Activated effector memory CD4-positive, alpha-beta T cell treated with Interleukin-2 at 50 U/mL for 16 hours (primary cell): ENCODE measurements around the gene NPAS3.

Experiments
- DNase-seq: peaks from one replicate; pipeline ENCODE4 v3.0.0-alpha.2; 2020

Gene NPAS3

DNA sequence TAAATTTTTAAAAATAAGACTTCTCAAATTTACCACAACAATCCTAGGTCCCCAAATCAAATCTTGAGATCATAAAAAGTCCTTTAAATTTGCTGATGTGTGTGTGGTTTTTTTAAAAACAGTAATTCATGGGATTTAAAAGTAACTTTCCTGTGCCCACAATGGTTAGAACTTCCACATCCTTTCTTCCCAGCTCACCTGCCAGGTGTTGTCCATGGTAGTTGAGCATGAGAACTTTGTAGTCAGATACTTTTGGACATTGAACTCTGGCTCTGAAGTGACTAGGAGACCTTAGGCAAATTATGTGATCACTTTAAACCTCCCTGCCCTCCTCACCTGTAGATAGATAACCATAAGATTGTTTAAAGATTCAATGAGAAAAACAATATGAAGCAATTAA is 253.2 kb downstream of the NPAS3 start:
- DNase-seq = no peak

GRCh38 chr14:33194551-33194950 is 255.9 kb downstream of the NPAS3 start:
- DNase-seq = no peak

GRCh38 chr14:33198684-33199083 is 260.0 kb downstream of the NPAS3 start:
- no peak for DNase-seq

GRCh38 chr14:33201116-33201515 is 262.4 kb downstream of the NPAS3 start:
- no peak for DNase-seq

DNA sequence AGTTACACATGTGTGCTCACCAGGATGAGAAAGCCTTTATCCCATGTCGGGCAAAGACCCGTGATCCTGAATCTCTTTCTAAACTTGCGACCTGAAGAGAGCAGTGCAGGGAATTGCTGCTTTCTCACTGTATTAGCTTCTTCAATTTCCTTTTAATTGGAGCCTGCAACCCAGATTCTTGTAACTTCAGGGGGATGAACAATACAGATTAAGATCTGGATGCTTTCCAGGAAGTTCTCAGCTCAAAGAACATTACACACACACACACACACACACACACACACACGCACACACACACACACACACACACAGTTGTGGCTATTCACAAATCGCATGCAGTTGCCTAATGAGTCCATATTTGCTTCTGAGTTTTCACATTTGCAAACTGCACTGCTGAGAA is 268.3 kb downstream of the NPAS3 start:
- no peak for DNase-seq

DNA sequence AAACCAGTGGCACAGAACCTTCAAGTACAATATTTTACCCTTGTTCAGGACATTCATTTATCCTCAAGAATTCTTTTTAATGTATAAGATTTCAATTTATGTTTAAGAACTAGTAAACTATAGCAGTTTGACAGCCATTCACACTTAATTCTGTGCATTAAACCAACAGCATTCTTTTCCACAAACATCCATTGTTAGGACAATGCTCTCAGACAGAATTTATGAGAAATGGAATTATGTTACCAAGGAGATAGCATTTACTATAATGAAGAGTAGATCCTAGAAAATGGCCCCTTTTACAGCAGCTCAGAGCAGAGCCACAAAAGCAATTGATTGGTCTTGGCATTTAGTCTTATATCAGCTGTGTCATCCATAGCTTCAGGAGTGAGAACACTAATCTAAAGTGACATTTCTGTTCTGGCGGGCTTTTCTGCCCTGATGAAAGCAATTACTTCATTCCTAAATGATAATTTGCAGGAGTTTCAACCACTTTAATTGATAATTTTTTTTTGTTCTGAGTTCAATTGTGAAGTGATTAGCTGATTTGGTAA is 268.9 kb downstream of the NPAS3 start:
- DNase-seq = no peak

- no peak for DNase-seq
These were observed 271.6 kb downstream of the NPAS3 start for GRCh38 chr14:33210311-33210710.

DNA sequence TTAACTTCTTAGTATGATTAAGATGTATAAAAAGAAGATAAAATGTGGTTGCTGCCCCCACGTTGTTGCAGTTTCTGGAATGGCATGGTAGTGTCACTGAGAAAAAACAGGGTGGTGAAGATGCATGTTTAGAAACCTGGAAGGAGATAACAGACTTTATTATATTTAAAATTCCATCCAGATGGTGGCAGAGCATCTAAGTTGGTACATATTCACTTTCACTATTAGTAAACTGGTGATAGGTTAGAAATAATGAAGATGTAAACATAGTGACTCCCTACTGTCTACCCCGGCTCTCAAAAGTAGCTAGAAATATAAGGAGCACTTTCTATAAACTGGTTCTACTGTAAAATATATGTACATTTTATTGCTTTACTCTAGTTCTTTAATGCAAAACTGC is 279.3 kb downstream of the NPAS3 start:
- no peak for DNase-seq

- DNase-seq = no peak
These were observed 281.3 kb downstream of the NPAS3 start for GRCh38 chr14:33219957-33220356.

DNA sequence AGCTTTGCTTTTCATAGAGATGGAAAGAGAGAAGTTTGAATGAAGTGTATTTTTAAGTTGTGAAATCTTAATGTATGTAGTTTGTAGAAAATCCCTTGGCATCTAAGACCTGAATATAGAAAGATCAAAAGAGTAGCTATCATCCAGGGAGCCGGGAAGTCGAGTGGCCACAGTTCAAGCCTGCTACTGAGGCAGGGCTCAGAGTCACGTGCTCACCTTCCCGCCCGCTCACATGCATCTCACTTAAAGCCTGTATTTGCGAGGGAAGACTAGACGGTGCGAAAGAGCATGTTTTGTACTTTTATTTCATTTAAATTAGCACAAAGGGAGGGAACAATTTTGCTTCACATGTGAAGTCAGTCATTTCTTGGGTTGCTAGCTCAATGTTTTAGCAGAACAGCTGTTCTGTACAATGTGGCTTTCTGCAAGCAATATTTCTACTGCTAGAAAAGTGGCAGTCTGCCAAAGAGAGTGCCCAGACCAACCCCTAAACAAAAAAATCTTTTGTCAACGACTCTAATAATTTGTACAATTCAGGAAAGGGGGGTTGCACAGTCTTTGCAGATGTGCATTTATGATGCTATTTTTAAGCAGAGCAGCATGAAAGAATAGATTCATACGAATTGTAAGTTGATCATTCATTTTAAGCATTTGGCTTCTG is 290.7 kb downstream of the NPAS3 start:
- DNase-seq = no peak

- DNase-seq = no peak
These were observed 291.3 kb downstream of the NPAS3 start for GRCh38 chr14:33230021-33230420.

DNA sequence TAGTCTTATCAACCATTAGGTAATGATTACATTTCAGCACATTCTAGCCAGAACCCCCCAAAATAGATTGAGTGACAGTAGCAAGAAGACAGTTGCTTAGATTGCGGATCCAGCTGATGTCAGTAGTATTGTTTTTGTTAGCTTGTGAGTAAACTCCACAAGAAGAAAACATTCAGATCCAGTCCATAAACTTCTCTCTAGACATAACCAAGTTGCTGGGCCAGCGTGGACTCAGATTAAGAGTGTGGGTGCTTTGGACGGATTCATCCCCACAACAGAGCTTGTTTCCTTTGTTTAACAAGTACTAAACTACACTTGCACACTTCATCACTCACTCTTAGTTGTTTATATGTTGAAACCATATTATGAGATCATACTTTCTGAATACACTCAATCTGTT is 293.4 kb downstream of the NPAS3 start:
- no peak for DNase-seq

DNA sequence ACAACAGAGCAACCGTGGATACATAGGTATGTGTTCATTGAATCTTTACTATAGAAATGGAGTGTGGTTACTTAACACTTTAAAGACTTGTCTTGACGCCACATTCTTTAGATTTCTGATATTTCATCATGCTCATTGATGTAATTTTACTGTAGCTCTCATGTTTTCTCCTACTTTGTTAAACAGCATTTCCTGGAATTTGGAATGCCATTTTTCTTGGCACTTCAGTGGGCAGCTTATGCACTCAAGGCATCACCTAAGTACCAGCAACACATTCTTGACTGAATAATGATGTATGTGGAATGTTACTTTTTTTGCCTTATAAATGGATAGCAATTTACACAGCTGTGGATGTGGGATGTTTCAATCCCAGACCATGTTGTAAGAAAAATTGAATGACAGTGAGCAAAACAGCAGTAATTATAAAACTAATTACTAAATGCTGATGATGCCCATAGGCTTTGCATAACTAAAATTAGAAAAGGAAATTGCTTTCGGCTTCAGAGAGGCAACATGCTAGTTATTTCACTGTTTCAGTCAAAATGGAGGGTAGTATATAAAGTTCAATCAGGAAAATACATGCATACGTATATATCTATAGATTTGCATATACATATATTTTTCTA is 298.5 kb downstream of the NPAS3 start:
- DNase-seq = no peak

DNA sequence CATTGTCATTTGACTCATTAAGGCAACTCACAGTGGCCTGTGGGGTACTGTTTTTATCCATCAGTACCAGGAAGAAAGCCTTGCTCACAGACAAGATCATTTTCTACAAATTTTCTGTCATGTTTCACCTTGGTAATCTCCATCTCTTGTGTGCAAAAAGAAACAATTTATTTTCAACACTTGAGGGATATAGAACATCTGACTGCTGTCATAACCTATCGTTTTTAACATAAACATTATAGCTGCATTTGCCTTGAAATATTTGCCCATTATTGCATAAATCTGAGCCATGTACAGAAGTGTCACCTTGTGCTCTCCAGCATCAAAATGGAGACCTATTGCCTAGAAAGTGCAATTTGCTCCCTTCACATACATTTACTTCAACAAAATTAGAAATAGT is 300.8 kb downstream of the NPAS3 start:
- no peak for DNase-seq

GRCh38 chr14:33240466-33240865 is 301.8 kb downstream of the NPAS3 start:
- no peak for DNase-seq

DNA sequence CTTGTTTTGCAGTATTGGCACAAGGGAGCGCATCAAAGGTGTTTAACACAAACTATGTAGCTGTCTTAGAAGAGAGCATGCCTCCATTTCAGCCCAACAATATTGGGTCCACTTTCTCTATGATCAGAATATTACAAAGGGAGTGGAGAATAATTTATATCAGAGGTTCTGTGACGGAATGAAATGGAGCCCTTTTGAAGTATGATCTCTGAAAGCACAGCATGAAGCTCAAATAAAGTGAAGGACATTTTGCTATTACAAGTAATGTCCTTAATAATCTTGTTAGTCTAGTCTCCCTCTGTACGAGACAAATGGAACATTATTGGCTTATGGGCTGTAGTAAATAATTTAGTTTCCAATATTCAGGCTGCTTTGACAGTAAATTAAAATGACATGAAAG is 302.7 kb downstream of the NPAS3 start:
- DNase-seq = no peak

- DNase-seq = no peak
These were observed 310.6 kb downstream of the NPAS3 start for GRCh38 chr14:33249233-33249820.

DNA sequence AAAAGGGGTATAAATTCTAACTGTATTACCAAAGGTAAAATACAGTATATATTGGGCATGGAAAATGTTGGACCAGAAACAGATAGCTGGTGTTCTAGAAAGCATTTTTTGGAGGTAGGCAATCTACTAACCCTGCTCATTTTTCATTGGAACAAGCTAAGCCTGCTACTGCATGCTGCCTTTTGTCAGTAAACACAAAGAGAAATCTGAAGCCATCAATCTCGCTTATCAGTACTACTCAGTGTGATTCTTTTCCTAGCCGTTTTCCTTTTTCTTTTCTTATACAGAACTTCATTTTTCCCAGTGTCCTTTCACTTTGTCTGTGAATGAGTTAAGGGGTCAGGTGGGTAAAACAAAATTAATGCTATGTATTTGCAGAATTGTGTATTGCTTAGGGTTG is 312.3 kb downstream of the NPAS3 start:
- DNase-seq = no peak

DNA sequence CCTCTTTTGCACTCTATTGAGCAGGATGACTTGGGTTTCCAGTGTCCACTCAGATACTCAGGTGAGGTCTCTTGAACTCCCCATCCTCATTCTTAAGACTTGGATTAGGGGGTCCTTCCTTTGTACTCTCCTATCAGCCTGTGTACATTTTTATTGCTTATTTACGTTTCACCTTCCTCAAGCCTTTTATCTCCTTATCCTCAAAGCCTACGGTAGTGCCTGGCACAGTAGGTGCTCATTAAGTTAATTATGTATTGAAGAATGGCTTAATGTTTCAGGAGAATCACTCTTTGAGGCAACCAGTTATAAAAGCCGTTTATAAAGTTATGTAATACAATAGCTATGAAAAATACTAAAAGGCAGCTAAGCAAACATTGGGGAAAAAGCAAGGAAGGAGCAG is 315.7 kb downstream of the NPAS3 start:
- DNase-seq = no peak

- DNase-seq = no peak
These were observed 316.2 kb downstream of the NPAS3 start for GRCh38 chr14:33254861-33255395.

- DNase-seq = no peak
These were observed 319.1 kb downstream of the NPAS3 start for GRCh38 chr14:33257796-33258195.

DNA sequence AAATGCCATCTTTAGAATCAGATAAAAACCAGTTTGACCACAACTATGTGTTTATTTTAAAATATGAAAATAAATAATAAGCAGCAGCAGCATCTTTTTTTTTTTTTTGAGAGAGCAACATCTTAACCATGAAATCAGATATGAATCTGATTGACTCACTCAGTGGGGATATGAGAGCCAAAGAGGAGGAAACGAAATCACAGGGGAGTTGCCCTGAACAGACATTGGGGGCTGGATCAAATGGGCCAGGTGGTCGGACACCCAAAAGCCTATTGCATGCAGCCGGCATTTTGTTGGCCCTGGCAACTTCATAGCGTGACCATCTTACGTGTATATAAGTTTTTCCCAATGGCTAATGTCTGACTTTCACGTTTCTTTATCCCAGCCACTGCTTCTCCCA is 321.1 kb downstream of the NPAS3 start:
- no peak for DNase-seq

DNA sequence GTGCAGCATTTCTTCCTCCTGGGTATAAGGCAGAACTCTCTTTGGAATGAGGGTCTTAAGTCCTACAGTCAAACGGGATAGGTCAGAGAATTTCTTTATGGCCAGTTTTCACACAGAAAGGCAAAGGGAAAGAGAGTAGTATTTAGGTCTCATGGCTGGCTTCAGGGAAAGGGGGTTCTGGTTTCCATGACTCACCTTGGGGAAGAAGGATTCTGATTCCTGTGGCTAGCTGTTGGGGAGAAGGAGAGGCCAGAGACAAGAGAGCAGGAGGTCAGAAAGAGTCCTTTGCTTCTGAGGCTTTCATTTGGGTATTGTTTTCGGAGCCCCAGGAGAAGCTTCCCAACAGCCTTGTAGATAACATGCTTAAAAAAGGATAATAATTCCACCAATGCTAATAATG is 332.5 kb downstream of the NPAS3 start:
- DNase-seq = no peak

GRCh38 chr14:33271891-33272290 is 333.2 kb downstream of the NPAS3 start:
- DNase-seq = no peak
